ENCODE results near the gene CCDC174. TPM values are rescaled to one million over a fixed set of nuclear protein-coding genes. Genes with fewer than 3 reads are reported as not detected.

Gene CCDC174
- total RNA-seq, 1 donor from 2014 or later: 16.8 TPM

DNA sequence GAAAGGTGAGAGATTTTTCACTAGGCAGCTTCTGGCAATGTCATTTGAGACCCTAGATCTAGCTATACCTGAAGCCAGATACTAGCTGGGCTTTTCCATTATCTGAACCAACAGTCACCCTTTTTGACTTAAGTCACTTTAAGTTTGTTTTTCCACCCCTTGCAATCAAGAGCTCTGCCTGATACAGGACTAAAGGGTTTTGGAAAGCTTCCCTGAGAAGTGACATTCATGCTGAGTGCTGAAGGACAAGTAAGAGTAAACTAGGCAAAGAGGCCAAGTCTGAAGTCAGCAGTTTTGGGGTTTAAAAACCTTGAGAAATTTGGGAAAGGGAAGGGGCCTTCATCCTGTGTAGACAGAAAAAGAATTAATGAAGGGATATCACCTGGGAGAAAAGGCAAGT is 27.1 kb upstream of the CCDC174 start:
- no peak for DNase-seq (ENCODE audit: low spot score)

DNA sequence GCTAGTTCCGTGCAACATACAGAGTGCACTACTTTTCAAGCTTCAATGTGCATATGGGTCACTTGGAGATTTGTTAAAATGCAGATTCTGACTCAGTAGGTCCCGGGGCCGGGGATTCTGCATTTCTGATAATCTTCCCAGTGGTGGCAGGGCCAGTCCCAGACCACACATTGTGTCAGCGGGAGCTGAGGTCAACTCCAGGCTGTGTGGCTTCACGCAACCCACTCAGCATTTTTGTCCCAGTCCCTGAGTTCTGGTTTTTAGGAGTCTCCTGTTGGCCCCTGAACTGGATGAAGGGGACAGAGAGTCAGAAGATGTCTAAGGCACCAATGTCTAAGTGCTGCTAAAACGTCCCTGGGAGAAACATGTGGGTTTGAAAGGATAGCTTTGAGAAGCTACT is 26.1 kb upstream of the CCDC174 start:
- no peak for DNase-seq (ENCODE audit: low spot score)

DNA sequence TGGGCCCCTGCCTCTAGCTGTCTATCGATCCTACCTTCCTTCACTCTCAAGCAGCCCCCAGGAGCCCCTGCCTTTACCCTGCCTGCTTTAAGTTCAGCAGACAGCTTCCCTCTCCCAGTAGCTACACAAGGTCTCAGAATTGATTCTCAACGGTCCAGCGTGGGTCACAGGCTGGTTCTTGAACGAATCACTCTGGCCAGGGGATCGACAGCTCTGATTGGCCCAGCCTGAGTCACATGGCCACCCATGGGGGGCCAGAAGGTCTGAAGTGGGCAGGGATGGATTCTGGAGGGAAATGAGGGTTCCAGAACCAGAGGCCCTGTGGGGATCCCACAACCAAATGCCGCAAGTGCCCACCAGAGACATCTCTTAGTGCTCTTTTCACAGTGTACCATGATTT is 23.7 kb upstream of the CCDC174 start:
- no peak for DNase-seq (ENCODE audit: low spot score)

DNA sequence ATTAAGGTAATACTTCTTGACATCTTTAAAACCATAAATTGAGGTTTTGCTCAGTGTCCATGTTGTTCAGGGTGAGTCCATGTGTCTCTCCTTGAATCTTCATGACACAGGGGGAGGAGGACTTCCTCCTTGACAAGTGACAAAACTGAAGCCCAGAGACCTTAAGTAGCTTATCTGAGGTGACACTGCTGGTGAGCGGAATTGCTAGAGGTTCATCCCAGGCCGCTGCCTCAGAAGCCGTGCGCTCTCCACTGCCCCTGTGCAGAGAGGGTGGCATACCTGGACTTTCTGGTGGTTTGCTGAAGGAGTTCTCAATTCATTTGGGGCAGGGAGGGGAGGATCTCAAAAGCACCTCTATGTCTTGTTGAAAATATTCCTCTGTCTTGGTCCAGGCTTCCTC is 23.2 kb upstream of the CCDC174 start:
- no peak for DNase-seq (ENCODE audit: low spot score)

DNA sequence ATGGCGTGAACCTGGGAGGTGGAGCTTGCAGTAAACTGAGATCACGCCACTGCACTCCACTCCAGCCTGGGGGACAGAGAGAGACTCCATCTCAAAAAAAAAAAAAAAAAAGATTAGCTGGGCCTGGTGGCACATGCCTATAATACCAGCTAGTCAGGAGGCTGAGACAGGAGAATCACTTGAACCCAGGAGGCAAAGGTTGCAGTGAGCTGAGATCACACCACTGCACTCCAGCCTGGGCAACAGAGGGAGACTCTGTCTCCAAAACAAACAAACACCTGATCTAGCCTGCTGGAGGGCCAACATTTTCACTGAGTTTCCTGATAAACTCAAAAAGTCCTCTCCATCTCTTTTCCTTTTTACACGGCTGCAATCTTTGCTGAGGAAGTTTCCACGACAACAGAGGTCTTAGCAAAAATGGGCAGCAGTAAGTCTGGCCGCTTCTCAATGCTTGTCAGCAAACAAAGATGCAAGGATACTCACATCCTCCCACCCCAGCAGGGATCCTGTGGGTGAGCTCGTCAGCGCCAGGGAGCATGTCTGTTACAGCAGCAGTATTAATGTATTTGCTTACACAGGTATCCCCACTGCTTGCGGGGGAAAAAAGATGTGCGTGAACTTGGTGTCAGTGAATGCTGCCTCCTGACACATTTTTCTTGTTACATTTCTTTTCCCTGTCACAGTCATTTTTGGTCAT is 21.0 kb upstream of the CCDC174 start:
- no peak for DNase-seq (ENCODE audit: low spot score)

DNA sequence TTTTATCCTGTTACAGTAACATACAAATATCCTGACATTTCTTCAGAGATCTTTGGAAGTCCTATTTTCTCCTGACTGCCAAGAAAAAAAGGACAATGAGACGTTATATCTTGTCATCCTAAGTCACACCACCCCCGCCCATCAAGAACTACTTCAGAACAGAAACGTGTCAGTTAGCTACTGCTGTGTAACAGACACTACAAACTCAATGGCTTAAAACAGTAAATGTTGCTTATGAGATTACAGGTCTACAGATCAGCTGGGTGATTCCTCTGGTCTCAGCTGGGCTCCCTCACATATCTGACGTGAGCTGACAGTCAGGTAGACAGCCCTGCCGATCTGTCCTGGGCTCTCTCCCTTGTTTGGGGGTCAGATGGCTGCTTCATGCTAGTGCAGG is 20.5 kb upstream of the CCDC174 start:
- DNase-seq (ENCODE audit: low spot score): no peak

DNA sequence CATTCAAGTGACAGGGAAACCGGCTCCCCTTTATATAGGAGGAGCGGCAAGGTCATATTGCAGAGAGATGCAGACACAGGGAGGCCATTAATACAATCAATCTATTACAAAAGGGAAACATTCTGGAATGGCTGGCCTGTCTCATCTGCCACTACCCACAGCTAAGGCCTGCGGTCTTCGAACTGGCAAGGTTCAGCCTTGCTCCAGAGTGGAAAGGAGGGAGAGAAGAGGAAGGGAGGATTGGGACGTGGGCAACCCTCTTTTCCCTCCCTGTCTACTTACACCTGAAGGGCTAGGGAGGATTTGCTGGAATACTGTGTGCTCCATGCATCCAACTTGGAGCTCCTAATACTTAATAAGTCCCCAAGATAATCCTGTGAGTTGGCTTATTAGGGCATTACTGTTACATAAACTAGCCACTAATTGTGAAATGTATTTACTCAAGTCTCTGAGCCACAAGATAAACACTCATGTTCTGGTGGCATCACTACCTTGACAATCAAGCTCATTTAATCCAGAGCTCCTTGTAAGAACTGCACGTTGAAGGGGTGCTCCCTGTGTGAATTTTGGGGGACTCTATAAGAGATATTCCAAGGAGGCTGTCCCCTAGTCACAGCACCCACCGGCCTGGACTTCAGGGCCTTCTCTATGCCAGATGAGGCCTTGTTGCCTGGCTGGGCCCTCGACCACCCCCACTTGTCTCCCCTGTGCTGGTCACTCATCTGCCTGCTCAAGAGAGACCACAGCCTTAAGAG is 19.7 kb upstream of the CCDC174 start:
- DNase-seq (ENCODE audit: low spot score): no peak

DNA sequence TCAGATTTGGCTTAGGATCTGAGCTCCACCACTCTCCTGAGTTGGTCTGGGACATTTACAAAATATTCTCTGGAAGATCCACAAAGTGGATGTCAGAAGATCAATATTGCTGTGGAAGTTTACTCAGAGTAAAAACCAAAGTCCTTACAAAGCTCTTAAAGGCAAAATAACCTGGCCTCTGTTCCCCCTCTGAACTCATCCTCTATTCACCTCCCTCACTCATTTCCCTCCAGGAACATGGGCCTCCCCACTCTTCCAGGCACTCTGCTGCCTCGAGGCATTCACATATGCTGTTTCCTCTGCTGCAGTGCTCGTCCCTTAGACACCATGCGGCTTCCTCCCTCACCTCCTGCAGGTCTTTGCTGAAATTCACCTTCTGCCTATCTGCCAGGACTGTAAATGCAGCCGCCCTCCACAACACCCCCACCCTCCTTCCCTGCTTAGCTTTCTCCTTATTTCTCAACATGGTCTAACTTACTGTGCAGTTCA is 19.1 kb upstream of the CCDC174 start:
- no peak for DNase-seq (ENCODE audit: low spot score)

DNA sequence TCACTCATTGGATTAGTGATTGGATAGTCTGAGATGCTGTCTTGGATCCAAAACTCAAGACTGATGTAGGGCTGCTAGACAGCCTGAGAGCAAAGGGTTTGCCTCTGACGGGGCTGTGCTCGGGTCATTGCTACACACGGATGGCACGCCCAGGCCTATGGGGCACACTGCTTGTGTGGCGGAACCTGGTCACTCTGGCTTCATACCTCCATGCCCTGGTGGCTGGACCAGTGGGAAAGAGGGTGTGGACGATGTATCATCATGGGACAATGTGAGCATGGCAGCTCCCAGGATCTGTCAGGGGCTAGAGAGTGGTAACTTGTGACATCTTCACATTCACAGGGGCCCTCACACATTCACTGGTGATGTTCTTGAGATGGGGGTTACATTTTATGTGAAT is 18.1 kb upstream of the CCDC174 start:
- no peak for DNase-seq (ENCODE audit: low spot score)

DNA sequence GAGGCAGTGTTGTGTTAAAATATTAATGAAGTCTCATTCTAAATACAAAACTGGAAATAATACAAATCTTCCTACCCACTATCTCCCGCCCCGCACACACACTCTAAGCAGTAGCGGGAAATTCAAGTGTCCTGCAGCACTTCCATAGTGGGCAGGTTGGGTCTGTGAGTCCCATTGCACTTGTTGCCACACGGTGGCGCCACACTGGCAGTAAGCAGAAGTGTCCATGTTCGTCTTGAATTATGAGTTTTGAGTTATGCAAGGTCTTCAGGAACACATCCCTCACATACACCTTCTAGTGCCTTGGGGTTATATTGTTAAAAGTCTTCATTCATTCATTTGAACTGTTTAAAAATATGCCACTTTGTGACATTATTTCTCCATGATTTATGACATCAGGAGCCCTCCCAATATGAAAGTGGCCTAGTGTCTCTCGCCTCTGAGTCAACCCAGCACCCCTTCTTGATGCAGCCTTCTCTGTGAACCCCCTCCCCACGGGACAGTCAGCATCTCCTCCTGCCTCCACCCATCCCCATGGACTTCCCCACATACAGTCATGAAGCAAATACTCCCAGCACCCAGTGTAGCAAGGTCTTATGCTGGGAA is 17.6 kb upstream of the CCDC174 start:
- DNase-seq (ENCODE audit: low spot score): no peak

DNA sequence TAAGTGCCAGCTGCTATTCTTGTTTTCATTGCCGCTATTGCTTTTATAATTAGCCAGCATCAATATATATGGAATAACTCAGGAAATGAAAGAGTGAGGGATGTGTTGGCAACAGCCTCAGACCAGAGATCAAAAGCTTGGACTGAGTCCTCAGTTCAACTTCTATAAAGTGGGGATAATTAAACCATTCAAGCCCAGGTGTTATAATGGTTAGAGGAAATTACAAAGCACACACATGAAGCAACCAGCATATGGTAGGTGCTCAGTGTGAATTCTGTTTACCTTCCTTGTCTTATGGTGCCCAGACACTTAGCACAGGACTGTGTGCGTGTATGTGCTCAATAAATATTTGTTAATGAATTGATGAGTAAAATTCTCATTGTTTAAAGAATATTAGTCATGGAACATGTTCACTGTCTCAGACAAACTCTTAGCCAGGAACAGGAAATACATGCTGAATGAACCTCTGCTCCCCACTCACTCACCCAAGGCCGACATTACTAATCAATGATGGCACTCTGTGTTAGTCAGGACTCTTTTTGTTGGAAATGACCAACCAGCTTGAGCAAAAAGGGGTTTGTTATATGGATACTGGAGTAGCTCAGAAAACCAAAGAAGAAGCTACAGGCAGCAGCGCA is 16.7 kb upstream of the CCDC174 start:
- no peak for DNase-seq (ENCODE audit: low spot score)

DNA sequence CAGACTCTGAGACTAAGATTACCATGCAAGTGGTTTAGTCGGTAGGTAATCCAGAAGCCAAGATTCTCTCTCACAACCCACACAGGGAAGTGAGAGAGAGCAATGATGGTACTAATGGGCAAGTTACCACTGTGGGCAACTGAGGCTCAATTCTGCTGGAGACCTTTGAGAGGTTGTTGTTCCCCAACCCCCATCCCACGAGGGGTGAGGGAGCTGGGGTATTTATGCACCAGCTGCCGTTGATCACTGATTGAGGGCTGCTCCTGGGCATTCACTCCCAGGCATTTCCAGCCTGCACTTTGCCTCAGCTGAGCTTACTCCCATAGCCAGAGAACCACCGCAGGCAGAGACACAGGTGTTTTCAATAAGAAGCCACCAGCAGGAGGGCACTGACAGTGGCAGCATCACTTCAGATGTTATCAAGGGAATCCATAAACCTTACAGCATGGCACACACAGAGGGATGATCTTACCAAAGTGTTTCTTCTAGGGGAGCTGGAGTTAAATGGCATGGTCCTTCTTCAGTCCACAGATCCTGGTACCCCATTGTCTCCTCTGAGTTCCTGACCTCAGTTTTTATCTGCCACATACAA is 15.0 kb upstream of the CCDC174 start:
- no peak for DNase-seq (ENCODE audit: low spot score)

DNA sequence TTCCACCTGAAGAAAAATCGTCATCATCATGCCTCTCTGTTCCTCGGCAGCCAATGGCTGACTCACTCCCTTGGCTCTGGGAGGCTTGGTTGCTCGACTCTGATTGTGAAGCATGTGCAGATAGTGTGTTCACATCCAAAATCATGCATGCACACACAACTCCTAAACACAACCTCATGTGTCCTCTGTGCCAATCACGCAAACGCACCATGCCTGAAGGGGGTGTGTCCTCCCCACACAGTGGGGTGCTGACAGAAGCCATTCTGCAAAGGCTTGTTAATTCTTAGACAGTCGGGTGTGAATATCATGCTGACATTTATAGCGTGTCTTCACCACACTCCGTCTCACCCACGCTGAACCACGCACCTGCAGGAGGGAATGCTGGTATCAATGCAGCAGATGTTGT is 11.4 kb upstream of the CCDC174 start:
- no peak for DNase-seq (ENCODE audit: low spot score)

DNA sequence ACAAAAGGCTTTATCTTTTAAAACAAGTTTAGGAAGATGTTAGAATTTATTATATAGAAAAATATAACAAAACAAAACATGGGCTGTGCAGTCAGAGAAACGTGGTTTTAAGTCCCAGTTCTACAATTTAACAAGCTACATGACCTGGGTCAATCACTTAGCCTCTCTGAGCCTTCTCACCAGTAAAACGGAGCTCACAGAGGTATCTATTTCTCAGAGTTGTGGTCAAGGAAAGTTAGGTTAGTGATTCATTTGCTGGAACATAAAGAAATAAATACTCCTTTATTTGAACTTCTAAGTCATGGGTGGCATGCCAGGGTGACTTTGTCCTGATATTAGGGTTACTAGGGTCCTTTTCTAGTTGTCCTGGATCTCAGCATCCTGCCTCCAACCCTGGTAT is 10.8 kb upstream of the CCDC174 start:
- no peak for DNase-seq (ENCODE audit: low spot score)

DNA sequence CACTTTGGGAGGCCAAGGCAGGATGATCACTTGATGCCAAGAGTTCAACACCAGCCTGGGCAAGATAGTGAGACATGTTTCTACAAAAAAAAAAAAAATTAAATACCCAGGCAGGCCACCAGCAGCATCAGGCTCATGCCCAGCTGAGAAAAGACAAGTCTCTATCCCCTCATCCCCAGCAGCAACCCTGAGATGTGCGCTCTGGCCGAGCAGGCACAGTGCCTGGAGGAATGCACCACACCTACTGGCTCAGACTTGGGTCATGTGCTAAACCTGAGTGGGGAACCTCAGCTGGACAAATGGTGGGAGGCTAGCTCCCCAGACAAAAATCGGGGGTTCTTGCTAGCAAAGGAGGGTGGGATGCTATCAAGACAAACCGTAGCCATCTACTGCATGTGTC is 10.2 kb upstream of the CCDC174 start:
- no peak for DNase-seq (ENCODE audit: low spot score)

DNA sequence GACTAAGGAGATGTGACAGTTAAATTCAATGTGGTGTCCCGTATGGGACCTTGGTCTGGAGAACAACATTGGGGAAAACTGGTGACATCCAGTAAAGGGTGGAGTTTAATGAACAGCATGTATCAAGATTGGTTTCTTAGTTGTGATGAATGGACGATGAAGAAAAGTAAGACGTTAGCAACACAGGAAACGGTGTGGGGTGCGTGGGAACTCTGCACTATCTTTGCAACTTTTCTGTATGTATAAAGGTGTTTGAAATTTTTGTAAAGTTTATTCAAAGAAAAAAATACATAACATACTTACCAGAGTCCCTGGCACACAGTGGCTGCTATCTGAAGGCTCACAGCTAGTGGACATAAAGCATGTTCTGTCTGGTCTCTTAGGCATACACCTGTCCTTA is 6.1 kb upstream of the CCDC174 start:
- DNase-seq (ENCODE audit: low spot score): no peak

DNA sequence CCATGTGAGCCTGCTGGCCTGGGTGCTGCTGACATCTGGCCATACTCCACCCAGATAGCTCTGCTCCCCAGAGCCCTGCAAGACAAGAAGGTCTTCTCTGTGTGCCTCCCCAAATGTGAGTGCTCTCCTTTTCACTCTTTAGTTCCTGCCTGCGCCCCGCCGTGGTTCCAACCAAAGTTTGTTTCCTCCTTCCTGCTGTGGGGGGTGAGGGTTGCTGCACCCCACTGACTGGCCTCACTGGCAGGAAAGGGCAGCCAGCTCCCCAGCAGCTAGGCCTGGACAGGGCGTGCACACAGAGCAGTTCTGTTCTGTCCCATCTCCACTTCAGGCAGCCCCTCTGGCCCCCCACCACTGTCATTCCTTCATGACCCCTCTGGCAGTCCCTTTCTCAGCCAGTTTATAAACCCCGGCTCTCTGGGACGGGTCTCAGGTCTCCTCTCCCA is 5.4 kb upstream of the CCDC174 start:
- no peak for DNase-seq (ENCODE audit: low spot score)

DNA sequence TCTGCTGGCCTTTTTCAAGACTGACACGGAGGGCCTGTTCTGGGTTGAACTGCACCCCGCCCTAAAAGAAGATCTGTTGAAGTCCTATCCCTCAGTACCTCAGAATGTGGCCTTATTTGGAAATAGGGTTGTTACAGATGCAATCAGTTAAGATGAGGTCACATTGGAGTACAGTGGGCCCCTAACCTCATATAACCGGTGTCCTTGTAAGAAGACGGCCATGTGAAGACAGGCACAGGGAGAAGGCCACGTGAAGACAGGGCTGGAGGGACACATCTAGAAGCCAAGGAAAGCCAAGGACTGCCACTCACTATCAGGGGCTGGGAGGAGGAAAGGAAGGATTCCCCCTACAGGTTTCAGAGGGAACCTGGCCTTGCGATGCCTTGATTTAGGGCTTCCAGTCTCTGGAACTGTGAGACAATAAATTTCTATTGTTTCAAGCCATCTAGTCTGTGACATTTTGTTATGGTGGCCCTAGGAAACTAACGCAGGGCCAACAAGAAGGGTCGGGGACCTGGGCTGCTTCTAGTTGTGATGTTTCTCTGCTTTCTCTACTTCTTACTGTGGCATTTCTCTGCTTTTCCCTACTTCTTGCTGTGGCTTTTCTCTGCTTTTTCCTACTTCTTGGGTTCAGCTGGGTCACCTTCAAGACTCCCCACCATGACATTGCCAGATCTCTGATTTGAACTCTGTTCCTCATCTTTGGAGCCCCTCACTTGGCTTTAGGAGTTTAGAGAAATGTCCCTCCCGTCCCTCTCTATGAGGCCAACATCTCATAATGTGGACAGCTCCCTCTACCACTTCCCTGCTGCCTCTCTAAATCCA is 4.8 kb upstream of the CCDC174 start:
- no peak for DNase-seq (ENCODE audit: low spot score)

DNA sequence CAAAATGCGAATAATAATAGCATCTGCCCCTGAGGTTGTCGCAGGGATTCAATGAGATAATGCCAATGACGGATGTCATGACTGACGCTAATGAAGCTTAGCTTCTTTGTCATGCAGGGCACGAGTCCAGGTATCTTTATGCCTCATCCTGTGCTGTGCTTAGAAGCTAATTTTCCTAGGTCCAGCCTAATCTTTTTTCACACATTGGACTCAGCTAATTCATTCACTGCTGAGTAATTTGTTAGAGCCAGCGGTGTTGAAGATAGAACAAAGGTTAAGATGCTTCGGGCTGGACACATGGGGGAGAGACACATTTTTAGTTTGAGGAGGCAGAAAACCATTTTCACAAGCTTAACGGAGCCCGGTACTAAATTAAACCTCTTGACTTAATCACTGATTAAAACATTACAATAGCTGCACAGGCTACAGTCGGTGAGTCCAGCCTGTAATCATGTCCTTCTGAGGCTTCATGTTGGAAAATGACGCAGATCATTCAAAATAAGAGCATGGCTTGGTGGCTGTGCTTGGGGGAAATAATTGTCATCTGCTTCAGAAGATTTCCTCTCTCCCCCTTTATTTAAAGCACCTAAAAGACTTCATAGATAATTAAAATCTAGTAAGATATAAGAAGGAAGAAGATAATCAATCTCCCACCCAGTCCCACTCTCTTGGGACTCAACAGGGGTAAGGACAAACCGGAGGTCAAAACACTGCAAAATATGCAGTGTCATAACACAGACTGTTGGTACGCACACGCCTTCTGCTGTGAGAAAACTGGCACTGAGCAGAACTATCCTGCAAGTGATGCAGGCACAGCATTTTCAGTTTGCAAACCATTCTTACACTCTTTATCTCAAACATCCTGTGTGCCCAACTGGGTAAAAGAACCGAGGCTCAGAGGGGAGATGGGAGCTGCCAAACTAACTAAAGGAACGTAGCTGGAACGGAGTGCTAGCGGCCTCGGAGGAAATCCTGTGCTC is 3.3 kb upstream of the CCDC174 start:
- no peak for DNase-seq (ENCODE audit: low spot score)
